Measurements from ENCODE around the gene KRT72.

Gene KRT72

DNA sequence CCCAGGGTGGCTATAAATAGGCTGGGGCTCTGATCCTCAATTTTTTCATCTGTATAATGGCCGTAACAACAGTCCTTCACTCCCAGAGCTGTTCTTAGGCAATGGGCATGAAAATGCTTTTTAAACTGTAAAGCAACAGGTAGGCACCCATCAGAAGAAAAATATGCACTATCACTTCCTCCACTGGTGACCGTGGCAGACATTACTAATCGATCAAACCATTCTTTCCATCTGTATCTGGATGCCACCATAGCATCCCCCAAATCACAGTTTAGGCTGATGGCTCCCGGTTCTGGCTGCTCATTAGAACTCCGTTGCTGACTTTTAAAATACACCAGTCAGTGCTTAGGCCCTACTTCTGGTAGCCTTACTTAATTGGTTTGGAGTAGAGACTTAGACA is 59.6 kb downstream of the KRT72 start:
- no peak for DNase-seq (ENCODE audit: low spot score)

- DNase-seq (ENCODE audit: low spot score), result no peak
These were observed 60.7 kb downstream of the KRT72 start for GRCh38 chr12:52540531-52540930.

DNA sequence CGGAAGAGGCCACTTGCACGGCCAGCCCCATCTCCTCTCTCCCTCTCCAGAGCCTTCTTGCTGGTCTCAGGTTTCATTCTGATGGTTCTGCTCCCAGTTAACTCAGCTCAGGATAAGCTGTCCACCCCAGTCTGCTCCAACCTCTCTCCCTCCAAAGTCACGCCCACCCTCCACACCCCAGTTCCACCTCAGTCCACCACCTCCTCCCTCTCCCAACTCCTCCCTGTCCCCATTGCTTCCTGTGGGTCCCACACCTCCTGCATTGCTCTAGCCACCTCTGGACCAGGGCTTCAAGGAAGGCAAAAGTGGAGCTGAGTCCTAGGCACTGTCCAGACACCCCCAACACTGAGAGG is 61.5 kb downstream of the KRT72 start:
- DNase-seq (ENCODE audit: low spot score), result no peak

DNA sequence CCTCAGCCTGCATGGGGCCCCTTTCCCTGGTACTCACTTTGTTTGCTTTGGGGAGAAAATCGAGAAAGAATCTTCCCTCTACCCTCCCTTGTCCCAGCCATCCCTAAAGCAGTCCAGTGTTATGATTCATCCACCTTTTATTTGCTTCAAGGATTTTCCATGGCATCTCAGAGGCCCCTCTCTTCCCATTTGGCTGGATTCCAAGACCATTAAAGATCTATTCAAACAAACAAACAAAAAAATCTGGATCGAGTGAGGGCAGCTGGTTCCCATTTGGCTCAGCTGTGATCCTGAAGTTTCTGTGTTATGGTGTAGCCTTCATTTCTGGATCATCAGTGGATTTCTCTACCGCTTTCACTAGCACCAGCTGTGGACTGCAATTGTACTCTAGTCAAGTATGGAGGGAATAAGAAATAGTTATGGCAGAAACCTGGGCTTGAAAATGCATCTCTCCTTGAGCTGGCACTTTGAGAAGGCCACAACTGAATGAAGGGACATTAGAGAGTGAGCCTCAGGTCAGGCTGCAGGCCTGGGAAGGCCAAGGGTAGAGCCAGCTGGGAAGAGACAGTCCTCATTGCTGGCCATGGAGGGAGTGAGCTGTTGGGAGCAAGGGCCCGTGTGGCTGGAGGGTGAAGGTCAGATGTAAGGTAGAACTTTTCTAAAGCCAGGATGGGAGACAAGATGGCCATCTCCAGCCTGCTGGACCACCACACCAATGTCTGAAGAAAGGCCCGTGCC is 62.0 kb downstream of the KRT72 start:
- peak; percentile 92 for DNase-seq (ENCODE audit: low spot score)

DNA sequence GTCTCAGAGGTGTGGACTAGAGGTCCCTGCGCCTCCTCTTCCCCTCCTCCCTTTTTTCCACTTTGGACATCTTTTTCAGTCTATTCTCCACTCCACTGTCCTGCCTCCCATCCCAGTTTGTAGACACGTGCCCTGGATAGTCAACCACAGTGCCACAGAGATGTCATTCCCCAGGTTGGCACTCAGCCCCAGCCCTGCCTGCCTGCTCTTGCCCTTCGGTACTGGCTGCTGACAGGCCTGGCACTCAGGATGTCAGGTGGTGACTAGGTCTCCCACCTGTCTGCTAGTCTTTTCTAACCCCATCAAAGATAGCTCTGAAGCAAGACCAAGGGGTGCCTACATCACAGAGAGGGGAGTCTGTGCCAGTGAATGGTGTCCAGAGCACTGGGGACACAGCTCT is 64.2 kb downstream of the KRT72 start:
- no peak for DNase-seq (ENCODE audit: low spot score)

Data from LoVo (cell line).